Fibroblast of villous mesenchyme (primary cell): ENCODE results near the gene DDX27. TPM values are rescaled to one million over a fixed set of nuclear protein-coding genes. Genes with fewer than 3 reads are reported as not detected.
A peak's percentile ranks its signal among the peaks of the same experiment; 100 is the strongest.
"Not testable (repeated sequence)": the region's sequence is repeated elsewhere in the genome, so short reads cannot be mapped to it uniquely, and the experiment has no call there.

Experiments
- DNase-seq: peaks from one replicate; pipeline ENCODE4 v3.0.0-alpha.2; 2010; ENCODE audit warnings: low read depth
- H3K4me3 ChIP-seq: 2 replicates; pipeline ENCODE4 v1.5.1; 2011; ENCODE audit warnings: low read depth, mild to moderate bottlenecking, low read length
- total RNA-seq: library from RNA; depleted of rRNA; stranded (reverse); fragments of >200 nt; gene quantifications from 2 replicates; pipeline ENCODE4 v1.2.3, GENCODE V29; 2012
- TF ChIP-seq, protein P1 (sequence below): IDR thresholded peaks from 2 replicates; pipeline ENCODE4 v1.5.1; 2012; ENCODE audit warnings: low read depth, mild to moderate bottlenecking, low read length; ENCODE audit not compliant: insufficient read depth

Gene DDX27
- total RNA-seq, 1 donor, result 33.2 TPM

DNA sequence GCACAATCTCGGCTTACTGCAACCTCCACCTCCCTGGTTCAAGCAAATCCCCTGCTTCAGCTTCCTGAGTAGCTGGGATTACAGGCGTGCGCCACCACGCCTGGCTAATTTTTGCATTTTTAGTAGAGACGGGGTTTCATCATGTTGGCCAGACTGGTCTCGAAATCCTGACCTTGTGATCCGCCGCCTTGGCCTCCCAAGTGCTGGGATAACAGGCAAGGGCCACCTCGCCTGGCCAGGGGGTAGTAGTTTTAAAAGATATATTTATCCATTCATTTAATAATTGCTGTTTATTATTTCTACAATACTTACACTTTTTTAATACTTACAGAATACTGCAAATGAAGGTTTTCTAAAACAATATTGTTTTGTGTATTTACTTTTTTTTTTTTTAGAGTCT is 15.5 kb upstream of the DDX27 start:
- no peak for DNase-seq
- TF ChIP-seq, protein P1, sequence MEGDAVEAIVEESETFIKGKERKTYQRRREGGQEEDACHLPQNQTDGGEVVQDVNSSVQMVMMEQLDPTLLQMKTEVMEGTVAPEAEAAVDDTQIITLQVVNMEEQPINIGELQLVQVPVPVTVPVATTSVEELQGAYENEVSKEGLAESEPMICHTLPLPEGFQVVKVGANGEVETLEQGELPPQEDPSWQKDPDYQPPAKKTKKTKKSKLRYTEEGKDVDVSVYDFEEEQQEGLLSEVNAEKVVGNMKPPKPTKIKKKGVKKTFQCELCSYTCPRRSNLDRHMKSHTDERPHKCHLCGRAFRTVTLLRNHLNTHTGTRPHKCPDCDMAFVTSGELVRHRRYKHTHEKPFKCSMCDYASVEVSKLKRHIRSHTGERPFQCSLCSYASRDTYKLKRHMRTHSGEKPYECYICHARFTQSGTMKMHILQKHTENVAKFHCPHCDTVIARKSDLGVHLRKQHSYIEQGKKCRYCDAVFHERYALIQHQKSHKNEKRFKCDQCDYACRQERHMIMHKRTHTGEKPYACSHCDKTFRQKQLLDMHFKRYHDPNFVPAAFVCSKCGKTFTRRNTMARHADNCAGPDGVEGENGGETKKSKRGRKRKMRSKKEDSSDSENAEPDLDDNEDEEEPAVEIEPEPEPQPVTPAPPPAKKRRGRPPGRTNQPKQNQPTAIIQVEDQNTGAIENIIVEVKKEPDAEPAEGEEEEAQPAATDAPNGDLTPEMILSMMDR, result no peak
- H3K4me3 ChIP-seq, result no peak overlapping the region

DNA sequence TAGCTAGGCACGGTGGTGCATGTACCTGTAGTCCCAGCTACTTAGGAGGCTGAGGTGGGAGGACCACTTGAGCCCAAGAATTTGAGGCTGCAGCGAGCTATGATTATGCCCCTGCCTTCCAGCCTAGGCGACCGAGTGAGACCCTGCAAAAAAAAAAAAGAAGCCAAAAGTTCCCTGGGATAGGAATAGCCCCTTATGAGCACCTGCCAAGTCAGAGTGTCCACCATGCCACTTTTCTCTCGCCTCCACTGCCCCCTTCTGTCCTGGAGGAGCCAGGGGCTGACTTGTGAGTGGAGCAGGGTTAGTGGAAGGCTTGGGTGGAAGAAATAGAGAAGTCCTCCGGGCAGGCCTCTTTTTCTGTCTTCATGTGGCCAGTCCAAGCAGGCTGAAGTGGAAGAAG is 12.1 kb upstream of the DDX27 start:
- no peak for DNase-seq
- TF ChIP-seq, protein P1, result peak; percentile 21
- H3K4me3 ChIP-seq, result no peak overlapping the region

- H3K4me3 ChIP-seq, result no peak overlapping the region
- peak; percentile 58 for DNase-seq
- TF ChIP-seq, protein P1, result no peak
These were observed 9.0 kb upstream of the DDX27 start for GRCh38 chr20:49210101-49210756.

DNA sequence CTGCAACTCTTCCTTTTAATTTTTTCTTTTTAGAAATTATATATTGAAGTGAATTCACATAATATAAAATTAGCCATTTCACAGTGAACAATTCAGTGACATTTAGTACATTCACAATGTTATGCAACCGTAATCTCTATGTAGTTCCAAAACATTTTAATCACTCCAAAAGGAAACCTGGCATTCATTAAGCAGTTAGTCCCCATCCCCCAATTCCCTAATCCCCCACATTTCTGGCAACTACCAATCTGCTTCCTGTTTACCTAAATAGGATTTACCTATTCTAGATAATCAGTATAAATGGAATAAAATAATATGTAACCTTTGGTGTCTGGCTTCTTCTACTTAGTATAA is 8.5 kb upstream of the DDX27 start:
- DNase-seq, result no peak
- no peak overlapping the region for H3K4me3 ChIP-seq
- TF ChIP-seq, protein P1, result no peak

GRCh38 chr20:49214571-49214970 is 4.6 kb upstream of the DDX27 start:
- no peak overlapping the region for H3K4me3 ChIP-seq
- DNase-seq, result peak; percentile 28
- TF ChIP-seq, protein P1, result no peak

DNA sequence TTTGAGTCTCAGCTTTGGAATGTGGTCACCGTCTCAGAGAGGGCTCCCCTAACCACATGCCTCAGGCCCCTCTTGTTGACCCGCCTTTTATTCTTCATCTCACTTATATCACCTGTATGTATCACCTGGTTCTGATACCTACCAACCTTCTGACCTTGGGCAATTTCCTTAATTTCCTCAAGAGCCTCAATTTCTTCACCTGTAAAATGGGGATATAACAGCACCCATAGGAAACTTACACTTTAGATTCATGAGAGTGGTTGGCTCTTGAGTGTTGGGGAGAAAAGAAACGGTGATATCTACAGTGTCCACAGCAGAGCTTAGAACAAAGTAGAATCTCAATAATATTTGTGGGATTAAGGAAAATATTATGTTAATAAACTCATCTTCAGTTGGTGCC is 4.0 kb upstream of the DDX27 start:
- no peak for DNase-seq
- TF ChIP-seq, protein P1, result no peak
- H3K4me3 ChIP-seq, result no peak overlapping the region

DNA sequence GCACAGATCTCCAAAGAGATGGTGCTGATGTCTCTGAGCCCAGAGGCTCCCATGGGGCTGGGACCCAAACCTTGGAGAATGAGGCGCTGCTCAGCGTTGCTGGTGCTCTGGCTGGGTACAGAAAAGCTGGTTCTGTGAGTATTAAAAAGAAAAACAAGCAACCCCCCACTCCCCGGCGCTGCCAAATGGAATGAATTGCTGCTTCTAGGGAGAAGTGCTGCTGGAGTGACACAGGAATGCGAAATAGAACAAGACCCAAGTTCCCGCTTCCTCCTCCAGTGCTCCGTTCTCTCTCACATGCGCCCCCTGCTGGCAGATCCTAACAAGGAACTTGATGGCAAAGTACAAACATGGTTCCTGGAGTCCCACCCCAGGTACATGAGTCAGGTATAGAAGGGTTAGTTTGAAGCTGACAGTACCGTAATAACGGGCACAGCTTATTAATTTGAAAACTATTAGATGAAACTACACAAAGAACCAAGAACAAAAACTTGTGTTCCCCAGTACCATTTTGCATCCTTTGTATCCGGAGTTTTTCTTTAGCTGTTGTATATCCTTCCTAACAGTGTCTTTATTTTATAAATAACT is 2.1 kb upstream of the DDX27 start:
- peak; percentile 92 for DNase-seq
- peak overlapping the region; percentile 12 for H3K4me3 ChIP-seq
- TF ChIP-seq, protein P1, result peak; percentile 86

DNA sequence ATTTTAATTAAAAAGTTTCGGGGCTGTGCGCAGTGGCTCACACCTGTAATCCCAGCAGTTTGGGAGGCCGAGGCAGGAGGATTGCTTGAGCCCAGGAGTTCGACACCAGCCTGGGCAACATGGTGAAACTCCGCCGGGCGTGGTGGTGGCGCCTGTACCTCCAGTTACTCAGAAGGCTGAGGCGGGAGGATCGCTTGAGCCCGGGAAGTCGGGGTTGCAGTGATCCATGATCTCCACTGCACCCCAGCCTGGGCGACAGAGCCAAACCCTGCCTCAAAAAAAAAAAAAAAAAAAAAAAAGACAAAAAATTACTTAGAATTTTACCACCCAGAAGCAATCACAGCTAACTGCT is 501 bp upstream of the DDX27 start:
- peak overlapping the region; percentile 100 for H3K4me3 ChIP-seq
- DNase-seq, result not testable (repeated sequence)
